Measurements from ENCODE around the gene ZNF385D. TPM values are rescaled to one million over a fixed set of nuclear protein-coding genes. Genes with fewer than 3 reads are reported as not detected.

Gene ZNF385D
- total RNA-seq, 1 experiment from 2014 or later, result 5.9 TPM

- Histone ChIP-seq H3K36me3 (ENCODE audit: low read depth, low read length) (no peaks in the 10 kb centered on the region), H3K27ac (ENCODE audit: low read length) (no peak overlapping the region), H3K27me3 (ENCODE audit: low read length) (no peaks in the 10 kb centered on the region), H3K4me3 (ENCODE audit: low read length) (no peak overlapping the region), H2AFZ (ENCODE audit: low read length) (no peak overlapping the region), H3K9me2 (replicated peaks; ENCODE audit: low read length) (no peaks in the 10 kb centered on the region), H4K20me1 (ENCODE audit: low read length) (no peaks in the 10 kb centered on the region), H3F3A (ENCODE audit: low read length, unreplicated experiment) (no peaks in the 10 kb centered on the region), H3K4me1 (ENCODE audit: insufficient read depth, low read length) (peaks cover 20% of the 10 kb centered on the region), H3K9me3 (ENCODE audit: low read length) (no peaks in the 10 kb centered on the region), H3K9ac (ENCODE audit: low read length) (no peak overlapping the region), H3K4me2 (ENCODE audit: low read length) (no peak overlapping the region), H3K79me2 (ENCODE audit: low read length) (no peaks in the 10 kb centered on the region)
- POLR2A ChIA-PET (ENCODE audit: unreplicated experiment), result no interaction called here
- intact Hi-C loops (cut with micrococcal nuclease), result no loop called here
- no peak for TF ChIP-seq CTCF (conservative IDR thresholded peaks at IDR 0.05; ENCODE audit: low read depth, low read length)
- no peak for TF ChIP-seq EZH2 (IDR thresholded peaks at IDR 0.05; ENCODE audit: low read length, unreplicated experiment)
- no peak for TF ChIP-seq EZH2phosphoT487 (IDR thresholded peaks at IDR 0.05; ENCODE audit: borderline replicate concordance, low read length)
- DNase-seq (no peak), ATAC-seq (no peak)
- CTCF ChIA-PET, result no interaction called here
- BruUV-seq (replicated peaks), result no TSS peak
Observed at GRCh38 chr3:21778715-21779114, 27.7 kb upstream of the ZNF385D start.

DNA sequence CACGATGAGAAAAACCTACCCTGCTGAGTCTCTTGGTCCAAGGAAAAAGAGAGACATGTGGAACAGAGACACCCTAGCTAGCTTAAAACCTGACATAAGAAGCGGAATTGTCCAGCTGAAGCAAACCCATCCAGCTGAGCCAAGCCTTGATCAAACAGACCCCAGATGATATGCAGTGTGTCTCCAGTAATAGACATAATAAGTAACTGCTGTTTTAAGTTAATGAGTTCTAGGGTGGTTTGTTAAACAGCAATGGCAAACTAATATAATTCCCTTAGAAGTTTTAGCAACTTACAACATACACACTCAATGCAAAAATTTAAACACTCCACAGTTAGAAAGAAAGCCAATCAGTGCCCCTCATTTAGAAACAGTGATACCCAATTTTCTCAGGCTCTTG is 26.8 kb upstream of the ZNF385D start:
- DNase-seq (no peak), ATAC-seq (no peak)
- Histone ChIP-seq H3K27ac (ENCODE audit: low read length) (no peak overlapping the region), H3K9ac (ENCODE audit: low read length) (no peak overlapping the region), H3K9me3 (ENCODE audit: low read length) (no peaks in the 10 kb centered on the region), H3K36me3 (ENCODE audit: low read depth, low read length) (no peaks in the 10 kb centered on the region), H2AFZ (ENCODE audit: low read length) (no peak overlapping the region), H3K4me3 (ENCODE audit: low read length) (no peak overlapping the region), H3K79me2 (ENCODE audit: low read length) (no peaks in the 10 kb centered on the region), H3K9me2 (replicated peaks; ENCODE audit: low read length) (no peaks in the 10 kb centered on the region), H4K20me1 (ENCODE audit: low read length) (no peaks in the 10 kb centered on the region), H3F3A (ENCODE audit: low read length, unreplicated experiment) (no peaks in the 10 kb centered on the region), H3K4me2 (ENCODE audit: low read length) (no peak overlapping the region), H3K27me3 (ENCODE audit: low read length) (no peaks in the 10 kb centered on the region), H3K4me1 (ENCODE audit: insufficient read depth, low read length) (peaks cover 20% of the 10 kb centered on the region)
- no TSS peak for BruUV-seq (replicated peaks)
- ChIA-PET POLR2A (ENCODE audit: unreplicated experiment) (no interaction called here), CTCF (no interaction called here)
- intact Hi-C loops (cut with micrococcal nuclease), result no loop called here
- TF ChIP-seq EZH2 (IDR thresholded peaks at IDR 0.05; ENCODE audit: low read length, unreplicated experiment), result no peak
- no peak for TF ChIP-seq EZH2phosphoT487 (IDR thresholded peaks at IDR 0.05; ENCODE audit: borderline replicate concordance, low read length)
- TF ChIP-seq CTCF (conservative IDR thresholded peaks at IDR 0.05; ENCODE audit: low read depth, low read length), result no peak

DNA sequence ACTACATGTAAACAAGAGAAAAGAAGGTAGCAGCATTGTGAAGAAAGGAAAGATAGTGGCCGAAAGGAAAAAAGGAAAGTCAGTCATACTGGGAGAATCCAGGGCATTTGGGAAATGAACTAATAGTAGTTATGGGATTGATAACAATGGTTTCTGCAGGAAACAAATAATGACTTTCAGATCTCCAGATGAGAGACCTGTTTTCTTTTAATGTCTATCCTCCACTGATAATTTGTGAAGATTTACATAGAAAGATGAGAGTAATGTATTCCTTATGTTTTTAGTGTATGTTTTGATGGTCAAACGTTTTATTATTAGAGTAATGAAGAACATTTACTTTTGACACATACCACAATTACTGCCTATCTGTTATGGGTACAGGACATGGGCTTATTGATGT is 15.0 kb upstream of the ZNF385D start:
- ATAC-seq, result no peak
- Histone ChIP-seq H3K4me2 (ENCODE audit: low read length) (no peak overlapping the region), H4K20me1 (ENCODE audit: low read length) (no peaks in the 10 kb centered on the region), H3F3A (ENCODE audit: low read length, unreplicated experiment) (no peaks in the 10 kb centered on the region), H3K36me3 (ENCODE audit: low read depth, low read length) (no peaks in the 10 kb centered on the region), H3K27me3 (ENCODE audit: low read length) (no peaks in the 10 kb centered on the region), H3K9me2 (replicated peaks; ENCODE audit: low read length) (no peaks in the 10 kb centered on the region), H3K9me3 (ENCODE audit: low read length) (no peaks in the 10 kb centered on the region), H2AFZ (ENCODE audit: low read length) (no peak overlapping the region), H3K4me3 (ENCODE audit: low read length) (no peak overlapping the region), H3K9ac (ENCODE audit: low read length) (no peak overlapping the region), H3K4me1 (ENCODE audit: insufficient read depth, low read length) (no peaks in the 10 kb centered on the region), H3K27ac (ENCODE audit: low read length) (no peak overlapping the region), H3K79me2 (ENCODE audit: low read length) (no peaks in the 10 kb centered on the region)
- BruUV-seq (replicated peaks), result no TSS peak
- DNase-seq, result no peak
- intact Hi-C loops (cut with micrococcal nuclease), result no loop called here
- no peak for TF ChIP-seq CTCF (conservative IDR thresholded peaks at IDR 0.05; ENCODE audit: low read depth, low read length)
- no peak for TF ChIP-seq EZH2phosphoT487 (IDR thresholded peaks at IDR 0.05; ENCODE audit: borderline replicate concordance, low read length)
- no peak for TF ChIP-seq EZH2 (IDR thresholded peaks at IDR 0.05; ENCODE audit: low read length, unreplicated experiment)
- CTCF ChIA-PET, result no interaction called here
- POLR2A ChIA-PET (ENCODE audit: unreplicated experiment), result no interaction called here

All from PC-3 (cell line).